Astrocyte of the hippocampus (primary cell): ENCODE measurements around the gene CAMKK1.

Experiments
- DNase-seq: peaks from one replicate; pipeline ENCODE4 v3.0.0; 2011; ENCODE audit warnings: low read depth, low spot score

Gene CAMKK1

DNA sequence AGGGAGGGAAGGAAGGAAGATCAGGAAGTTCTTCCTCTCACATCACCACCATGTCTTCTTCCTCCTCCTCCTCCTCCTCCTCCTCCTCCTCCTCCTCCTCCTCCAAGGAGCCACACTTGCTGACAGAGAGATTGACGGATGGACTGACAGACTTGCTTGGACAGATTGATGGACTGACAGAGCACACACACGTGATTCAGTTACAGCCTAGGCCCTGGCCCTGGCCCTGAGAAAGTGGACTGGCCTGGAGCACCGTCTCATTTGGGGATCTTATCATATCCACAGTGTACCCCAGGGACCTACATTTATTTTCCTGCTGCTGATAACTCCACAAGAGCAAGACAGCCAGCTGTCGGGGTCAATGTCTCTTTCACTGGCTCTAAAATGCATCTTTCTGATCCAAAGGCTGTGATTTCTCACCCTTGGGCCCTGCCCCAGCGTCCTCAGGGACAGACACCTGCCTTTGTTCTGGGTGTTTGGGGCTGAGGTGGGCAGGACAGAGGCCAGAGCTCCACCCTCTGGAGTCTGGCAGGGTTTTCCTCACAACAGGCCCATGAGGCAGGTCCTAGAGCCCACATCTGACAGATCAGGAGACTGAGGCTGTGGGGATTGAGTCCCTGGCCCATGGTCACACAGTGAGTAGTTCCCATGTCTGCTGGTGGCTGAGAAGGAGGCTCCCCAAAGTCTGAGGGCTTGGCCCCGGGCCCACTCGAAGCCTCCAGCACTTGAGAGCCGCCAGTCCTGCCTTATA, 25.7 kb upstream of the CAMKK1 start:
- no peak for DNase-seq

DNA sequence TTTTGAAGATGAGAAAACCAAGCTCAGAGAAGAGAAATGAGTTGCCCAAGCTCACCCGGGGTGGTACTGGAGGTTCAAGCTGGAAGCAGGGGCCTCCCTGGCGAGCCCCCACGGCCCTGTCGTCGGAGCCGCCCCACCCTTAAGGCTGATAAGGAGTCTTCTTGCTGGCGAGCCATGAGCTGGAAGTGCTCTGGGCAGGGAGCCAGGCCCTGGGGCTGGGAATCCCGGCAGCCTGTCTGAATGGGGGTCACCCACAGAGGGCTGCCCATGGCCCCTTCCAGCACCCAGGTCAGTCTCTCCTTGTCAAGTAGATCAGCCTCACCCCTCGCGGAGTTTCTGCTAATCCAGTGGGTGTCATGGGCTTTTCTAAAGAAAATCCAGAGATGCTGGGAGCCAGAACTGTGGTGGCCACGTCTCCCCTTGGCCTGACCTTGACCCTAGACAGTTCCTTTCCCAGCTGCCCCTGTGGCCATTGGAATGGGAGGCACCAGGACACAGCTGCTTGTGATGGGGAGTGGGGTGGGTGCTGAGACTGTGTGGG, 24.6 kb upstream of the CAMKK1 start:
- peak; percentile 53 for DNase-seq

DNA sequence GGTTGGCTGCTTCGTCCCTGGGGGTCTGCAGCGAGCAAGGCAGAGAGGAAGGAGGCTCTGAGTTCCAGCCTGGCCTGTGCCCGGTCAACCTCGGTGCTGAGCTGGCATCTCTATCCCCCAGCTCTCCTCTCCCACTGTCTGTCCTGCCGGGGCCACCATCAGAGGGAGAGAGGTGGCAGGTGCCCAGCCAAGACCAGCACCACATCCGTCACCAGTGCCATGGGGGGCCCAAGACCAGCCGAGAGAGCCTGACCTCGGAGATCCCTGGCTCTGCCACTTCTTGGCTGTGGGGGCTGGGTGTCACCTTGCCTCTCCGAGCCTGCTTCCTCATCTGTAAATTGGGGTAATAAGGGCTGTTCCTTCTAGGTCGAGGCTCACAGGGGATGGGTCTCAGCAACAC, 24.0 kb upstream of the CAMKK1 start:
- no peak for DNase-seq

DNA sequence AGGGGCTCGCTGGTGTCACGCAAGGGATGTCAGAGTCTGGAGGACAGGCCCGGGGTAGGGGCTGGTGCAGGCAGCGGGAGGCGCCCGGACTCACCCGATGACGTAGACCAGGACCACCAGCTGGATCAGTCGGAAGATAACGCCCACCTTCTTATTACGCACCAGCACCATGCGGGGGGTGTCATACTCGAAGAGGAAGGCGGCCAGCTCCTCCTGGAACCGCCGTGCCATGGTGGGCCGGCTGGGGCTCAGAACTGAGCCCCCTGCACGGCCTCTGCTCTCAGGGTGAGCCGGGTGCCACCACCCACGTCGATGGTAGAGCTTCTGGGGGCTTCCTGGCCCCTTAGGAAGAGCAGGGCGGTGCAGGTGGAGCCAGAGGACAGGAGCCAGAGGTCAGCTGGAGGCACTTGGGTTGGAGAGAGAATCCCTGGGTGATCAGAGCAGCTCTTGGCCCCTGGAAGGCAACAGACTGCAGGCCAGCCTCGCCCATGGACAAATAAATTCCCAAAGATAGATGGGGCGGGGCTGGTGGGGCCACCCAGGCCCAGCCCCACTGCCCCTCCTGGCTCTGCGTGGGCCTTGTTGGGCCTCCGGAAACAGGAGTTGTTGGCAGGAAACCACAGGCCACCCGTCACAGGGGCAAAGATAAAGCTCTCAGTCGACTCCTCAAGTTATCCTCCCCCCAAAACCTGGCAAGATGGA, 23.3 kb upstream of the CAMKK1 start, which contains the start of gene P2RX1:
Gene P2RX1 (minus strand): TSS at position 471 of the 702 bp plus-strand sequence. CDS start 240 bp downstream, at position 231.
- DNase-seq = no peak

DNA sequence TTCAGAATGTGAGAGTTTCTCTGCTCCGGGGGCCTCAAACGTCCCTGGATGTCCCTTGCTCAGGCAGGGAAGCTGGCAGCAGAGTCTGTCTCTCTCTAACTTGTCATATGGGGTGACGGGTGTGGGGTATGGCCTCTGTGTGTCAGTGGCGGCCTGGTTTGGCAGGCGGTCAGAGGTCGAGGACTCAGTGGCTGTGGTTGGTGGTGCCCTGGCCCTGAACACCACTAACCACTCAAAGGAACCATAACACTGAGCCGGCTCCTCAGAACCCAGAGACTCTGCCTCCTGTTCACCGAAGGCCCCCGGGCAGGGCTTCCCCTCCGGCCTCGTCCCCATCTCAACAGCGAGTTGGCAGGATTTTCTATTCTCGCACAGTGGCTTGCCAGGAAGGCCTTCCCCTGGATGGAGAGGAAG, 22.7 kb upstream of the CAMKK1 start:
- DNase-seq = no peak

DNA sequence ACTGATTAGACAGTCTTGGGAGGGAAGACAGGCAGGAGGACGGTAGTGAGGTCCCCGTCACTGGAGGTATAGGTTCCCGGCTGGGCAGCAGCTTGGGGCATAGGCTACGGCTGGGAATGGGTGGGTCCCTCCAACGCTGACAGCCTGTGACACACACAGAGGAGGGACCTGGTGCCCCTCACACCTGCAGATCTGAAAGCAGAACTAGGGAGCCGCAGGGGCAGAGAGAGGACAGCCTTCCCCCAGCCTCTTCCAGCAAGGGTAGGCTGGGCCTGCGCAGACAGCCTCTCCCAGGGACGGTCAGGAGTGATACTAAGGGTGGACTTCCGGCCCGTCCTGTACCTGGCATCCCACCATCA, 21.4 kb upstream of the CAMKK1 start:
- DNase-seq = no peak

DNA sequence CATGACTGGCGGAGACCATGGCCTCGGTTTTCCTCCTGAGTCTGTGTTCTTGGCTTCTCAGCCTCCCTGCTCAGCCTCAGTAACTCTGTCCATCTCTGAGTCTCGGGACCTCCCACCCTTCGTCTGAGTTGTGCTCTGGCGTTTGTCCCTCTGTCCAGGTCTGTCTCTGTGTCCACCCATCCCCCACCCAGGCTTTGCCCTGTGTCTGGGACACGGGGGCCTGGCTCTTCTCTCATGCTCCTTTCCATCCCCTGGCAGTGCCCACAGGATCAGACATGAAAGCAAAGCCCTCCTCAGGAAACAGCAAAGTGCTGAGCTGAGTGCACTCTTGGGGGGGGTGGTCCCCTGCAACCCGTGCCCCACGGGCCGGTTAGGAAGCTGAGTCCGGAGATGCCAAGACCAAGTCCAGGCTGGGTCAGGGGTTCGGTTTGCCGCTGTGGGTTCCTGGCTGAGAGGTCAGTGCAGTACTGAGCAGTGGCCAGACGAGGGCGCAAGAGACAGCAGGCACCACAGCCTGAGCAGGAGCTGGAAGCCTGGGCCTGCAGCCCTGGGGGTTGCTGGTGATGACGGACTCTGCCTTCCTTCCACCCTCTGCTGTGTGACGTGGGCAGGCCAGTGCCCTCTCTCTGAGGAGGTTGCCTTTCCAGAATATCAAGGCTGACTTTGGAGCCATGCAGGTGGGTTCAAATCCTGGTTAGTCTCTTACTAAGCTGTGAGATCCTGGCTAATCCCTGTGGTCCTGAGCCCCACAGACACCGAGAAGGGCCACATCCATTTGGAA, 20.9 kb upstream of the CAMKK1 start:
- peak; percentile 84 for DNase-seq

DNA sequence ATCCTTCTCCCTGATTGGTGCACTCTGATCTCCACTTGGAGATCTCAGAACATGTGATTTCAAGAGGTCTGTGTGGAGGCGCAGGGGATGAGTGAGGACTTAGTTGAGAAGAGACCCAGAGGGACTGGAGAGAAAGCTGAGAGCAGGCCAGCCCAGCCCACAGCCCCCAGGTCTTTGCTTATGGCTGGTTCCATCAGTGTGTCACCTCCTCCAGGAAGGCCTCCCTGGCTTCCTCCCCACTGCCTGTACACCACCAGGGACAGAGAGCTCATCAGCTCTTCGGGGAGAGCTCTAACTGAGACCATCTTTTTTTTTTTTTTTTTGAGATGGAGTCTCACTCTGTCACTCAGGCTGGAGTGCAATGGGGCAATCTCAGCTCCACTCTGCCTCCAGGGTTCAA, 20.0 kb upstream of the CAMKK1 start:
- DNase-seq = no peak

DNA sequence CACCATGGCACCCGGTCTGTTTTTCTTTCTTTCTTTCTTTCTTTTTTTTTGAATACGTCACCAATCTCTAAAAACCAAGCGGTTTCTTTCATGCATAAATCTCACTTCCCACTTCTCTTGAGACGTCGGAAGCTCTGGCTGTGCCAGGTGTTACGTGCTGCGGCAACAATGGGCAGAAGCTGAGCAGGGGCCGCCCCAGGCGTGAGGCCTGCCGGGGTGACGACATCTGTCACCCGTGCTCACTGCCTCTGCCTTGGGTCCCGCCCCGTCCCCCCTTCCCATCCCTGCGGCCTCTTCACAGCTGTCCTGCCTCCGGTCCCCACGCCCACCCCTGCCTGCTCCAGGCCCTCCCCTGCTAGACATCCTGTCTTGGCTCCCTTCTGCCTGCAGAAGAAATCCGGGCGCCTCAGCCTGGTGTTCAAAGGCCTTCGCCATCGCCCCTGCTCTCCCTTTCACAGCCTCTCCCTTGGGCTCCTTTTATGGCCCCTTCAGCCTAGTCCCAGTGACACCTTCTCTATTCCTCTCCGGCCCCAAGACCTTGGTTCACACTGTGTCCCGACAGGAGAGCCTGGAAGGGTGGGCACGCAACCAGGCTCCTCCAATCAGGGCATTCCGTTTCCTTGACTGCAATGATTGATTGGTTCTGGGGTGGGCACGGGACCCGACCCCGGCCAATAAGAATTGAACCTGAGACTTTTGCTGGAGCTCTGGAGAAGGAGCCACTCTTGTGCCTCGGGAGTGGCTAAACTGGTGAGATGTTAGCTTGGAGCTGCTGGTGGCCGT, 18.6 kb upstream of the CAMKK1 start:
- DNase-seq = no peak

DNA sequence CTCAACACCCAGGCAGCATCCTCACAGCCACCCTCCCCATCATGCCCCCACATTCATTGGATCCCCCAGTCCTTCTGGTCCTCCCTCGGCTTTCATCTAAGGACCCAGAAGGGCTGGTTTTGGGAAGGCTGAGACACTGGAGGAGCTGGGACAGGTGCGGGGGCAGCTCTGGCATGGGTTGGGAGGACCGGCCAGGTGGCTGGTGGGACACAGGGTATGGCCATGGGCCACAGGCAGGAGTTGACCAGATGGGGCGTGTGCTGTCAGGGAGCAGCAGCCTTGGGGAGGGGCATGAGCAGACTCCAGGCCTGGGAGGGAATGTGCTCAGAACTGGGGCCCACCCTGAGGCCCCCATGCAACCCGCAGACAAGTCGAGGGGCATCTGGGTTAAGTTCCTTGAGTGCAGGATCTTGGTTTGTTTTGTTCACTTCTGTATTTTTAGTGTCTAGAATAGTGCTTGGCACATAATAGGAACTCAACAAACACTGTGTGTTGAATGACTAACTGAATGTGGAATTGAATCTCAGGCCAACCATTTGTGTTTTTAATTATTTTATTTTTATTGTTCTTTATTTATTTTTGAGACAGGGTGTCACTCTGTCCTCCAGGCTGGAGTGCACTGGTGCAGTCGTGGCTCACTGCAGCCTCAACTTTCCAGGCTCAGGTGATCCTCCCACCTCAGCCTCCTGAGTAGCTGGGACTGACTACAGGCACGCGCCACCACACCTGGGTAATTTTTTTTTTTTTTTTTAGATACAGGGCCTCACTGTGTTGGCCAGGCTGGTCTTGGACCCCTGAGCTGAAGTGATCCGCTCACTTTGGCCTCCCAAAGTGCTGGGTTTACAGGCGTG, 17.8 kb upstream of the CAMKK1 start:
- DNase-seq = no peak

DNA sequence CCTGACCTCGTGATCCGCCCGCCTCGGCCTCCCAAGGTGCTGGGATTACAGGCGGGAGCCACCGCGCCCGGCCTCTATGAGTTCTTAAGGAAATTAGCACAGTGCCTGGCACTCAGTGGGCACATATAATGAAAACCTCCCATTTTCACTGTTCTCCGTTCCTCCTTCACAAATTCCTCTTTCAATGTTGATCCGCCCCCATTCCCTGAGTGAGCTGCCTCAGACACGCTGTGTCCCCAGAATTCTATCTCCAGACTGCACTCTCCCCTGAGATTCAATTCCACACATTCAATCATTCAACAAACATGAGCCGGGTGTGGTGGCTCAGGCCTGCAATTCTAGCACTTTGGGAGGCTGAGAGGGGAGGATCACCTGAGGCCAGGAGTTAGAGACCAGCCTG, 16.4 kb upstream of the CAMKK1 start:
- DNase-seq = no peak

DNA sequence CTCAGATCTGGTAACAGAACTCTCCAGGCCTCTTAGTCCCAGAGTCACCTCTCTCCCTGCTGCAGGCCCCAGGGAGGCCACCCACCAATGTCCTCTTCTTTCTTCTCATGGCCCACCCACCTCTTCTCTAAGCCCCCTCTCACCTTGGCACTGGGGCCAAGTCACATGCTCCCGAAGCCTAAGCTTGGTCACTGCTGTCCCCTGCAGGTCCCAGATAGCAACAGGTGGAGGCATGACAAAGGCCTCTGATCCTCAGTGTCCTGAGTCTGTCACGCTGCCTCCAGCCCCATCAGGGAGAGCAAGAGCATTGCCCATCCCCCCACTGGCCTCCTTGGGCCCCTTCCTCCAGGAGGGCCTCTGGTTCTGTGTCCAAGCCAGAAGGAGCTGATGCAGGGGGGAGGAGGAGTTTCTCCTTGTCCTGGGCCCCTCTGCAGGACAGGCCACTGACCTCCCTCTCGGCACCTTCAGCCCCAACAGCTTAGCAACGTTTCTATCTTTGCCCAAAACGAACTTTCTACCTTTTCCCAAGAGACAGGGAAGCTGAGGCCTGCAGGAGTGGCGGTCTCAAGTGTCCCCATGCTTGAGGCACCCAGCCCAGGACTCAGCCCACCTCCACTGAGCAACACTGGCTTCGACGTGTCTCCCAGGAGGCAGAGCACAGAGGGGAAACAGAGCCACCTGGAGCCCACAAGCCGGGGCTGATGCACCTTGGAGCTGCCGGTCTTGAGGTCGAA, 14.8 kb upstream of the CAMKK1 start:
- no peak for DNase-seq

DNA sequence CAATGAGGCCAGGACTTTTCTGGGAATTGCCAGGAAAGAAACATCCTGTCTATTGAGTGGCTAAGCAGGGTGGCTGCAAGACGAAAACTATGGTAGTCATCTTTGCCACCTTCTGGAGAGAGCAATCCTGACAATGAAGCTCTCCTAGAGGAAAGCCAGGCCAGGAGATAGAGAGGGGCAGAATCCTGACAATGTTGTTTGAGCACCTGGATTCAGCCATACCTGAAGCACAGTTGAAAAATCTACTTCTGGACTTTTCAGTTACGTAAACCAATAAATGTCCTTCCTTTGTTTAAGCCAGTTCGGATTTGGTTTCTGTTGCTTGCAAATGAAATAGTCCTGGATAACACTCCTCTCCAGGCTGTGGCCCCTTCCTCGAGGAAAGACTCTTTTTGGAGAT, 14.0 kb upstream of the CAMKK1 start:
- DNase-seq = no peak

DNA sequence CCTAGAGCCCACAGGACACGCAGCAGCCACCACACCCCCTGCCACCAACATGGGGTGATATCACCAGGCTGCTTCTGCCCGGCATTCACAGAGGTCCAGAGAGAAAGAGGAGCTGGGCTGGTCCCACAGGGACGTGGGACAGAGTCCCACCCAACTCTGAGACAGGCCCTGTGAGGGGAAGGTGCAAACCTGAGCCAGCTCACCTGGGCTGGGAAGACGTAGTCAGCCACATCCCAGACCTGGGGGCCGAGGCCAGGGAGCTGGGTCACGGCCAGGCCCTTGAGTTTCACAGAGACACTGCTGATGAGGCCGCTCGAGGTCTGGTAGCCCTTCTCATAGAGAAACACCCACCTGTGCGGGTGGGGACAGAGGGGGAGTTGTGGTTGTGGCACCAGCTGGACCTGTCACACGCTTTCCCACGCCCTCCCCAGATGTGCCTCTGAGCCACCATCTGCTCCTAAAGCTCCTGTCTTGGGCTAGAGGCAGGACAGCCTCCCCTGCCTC, 12.2 kb upstream of the CAMKK1 start:
- no peak for DNase-seq

DNA sequence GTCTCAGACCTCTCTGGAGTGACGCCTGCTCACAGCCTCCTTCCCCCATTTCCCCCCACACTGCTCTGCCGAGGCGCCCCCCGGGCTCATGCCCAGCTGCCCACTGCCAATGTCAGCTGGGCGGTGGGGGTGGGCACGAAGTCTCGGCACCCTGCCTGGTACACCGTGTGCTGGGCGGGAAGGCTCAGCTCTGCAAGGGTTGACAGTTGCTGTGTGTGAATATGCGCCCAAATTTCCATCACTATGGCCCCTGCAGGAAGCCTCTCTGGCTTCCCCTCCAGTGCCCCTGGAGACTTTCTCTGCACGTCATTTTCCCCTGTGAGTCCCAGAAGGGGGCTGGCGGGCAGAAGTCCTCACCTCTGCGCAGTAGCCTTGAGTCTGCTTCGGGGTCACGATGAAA, 11.6 kb upstream of the CAMKK1 start:
- DNase-seq = no peak

DNA sequence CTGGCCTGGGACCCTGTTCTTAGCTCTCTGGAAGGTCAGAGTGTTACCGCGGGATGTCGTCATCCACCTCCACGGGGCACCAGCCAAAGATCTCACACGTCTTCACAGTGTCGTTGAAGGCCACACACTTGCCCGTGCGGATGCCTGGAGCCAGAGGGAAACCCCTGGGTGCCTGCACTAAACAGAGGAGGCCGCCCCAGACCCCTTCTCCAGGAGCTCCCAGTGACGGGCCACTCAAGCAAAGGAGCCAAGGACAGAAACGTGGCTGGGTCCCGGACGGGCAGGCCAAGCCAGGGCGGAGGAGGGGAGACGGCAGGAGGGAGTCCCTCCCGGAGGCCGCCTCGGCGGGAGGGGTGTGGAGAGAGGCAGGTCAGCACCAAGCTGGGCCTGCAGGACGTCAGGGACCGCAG, 11.0 kb upstream of the CAMKK1 start:
- DNase-seq = no peak

DNA sequence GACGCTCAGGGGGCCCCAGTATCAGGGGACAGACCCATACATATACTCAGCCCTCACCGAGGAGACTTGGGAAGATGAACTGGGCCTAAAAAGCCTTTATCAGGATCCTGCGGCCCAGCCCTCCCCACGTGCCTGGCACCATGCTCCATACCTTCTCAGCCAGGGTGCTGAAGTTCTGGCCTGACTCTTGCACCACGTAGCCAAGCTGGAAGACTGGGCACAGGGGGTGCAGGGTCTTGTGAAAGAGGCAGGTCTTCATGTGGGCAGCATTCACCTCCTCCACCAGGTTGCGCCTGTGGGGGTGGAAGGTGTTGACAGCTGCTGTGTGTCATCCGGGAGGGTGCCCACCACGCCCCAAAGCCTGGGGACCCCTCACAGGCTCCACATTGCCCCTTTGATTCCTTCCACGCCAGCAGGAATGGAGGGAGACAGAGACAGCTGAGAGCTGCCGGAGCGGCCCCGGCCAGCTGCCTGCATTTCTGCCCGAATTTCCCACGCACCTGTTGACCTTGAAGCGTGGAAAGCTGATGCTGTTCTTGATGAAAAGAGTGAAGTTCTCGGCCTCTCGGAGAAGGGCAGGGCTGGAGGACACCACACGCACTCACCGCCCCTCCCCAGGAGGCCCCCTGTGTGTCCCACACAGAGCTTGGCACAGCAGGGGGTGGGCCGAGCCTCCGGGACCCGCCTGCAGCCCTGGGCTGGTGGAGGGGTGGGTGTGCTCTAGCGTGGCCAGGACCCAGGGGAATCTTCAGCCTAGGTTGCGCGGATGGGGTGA, 10.4 kb upstream of the CAMKK1 start:
- no peak for DNase-seq

DNA sequence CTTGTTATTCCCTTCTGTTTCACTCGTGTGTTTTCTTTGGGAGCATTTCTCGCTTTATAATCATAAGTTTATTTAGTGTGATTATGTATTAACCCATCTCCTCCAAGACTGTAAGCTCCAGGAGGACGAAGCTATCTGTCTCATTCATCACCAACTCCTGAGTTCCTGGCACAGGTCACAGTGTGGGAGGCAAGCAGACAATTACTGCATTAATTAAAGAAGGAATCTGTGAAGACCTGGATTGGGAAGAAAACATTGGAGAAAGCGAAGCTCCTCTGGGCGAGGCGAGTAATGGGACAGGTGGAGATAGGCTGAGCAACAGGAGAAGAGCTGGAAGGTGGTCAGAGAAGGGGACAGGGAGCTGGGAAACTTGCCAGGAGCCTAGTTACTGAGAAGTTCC, 7.8 kb upstream of the CAMKK1 start:
- no peak for DNase-seq

DNA sequence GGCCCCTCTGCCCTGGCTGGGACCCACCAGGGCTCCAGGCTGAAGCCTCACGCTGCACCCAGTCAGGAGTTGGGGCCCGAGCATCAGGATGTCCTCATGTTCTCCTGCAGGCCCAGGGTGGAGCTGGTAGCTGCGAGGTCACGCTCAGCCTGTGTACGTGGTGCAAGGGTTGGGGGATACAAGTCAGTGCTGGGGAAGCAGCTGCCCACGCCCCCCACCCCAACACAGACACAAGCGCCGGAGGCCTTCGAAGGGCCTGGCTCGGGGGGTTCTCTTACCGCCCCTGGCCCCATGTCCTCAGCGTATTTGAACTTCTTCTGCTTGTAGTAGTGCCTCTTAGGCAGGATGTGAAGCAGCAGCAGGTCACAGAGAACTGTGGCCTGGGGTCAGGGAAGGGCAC, 4.9 kb upstream of the CAMKK1 start:
- DNase-seq = no peak
